Kidney tubule cell (primary cell): Measurements from ENCODE around the gene SHISAL2A.
A peak's percentile ranks its signal among the peaks of the same experiment; 100 is the strongest.

ENCODE experiments used
- DNase-seq: peaks from one replicate; pipeline ENCODE4 v3.0.0-alpha.2; 2018; ENCODE audit warnings: low spot score

The SHISAL2A gene

GRCh38 chr1:52621950-52622349, 11.0 kb upstream of the SHISAL2A start:
- DNase-seq: no peak

DNA sequence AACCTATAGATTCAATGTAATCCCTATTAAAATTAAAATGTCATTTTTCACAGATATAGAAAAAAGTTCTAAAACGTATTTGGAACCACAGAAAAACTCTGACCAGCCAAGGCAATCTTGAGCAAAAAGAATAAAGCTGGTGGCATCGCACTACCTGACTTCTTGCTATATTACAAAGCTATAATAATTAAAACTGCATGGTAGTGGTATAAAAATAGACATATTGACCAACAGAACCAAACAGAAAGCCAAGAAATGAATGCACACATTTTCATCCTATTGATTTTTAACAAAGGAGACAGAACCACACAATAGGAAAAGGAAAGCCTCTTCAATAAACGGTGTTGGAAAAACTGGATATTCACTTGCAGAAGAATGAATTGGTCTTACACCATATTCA, 9.2 kb upstream of the SHISAL2A start:
- DNase-seq: no peak

- DNase-seq: no peak
Observed at GRCh38 chr1:52627028-52627427, 5.9 kb upstream of the SHISAL2A start.

GRCh38 chr1:52628614-52629324, 4.2 kb upstream of the SHISAL2A start:
- DNase-seq: no peak

DNA sequence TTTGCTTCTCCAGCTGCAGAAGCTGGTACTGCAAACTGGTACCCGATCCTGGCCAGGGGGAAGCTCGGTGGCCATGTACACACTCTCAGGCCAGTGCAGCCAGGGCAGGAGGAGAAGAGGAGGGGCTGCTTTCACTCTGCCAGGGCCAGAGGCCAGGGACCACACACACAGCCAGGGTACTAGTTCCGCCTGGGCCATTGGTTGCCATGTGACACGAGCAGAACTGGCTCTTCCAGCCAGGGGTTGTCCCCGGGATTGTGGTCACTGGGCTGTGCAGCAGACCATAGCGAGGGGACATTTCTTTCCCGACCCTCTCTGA, 3.7 kb upstream of the SHISAL2A start:
- peak; percentile 30 for DNase-seq

DNA sequence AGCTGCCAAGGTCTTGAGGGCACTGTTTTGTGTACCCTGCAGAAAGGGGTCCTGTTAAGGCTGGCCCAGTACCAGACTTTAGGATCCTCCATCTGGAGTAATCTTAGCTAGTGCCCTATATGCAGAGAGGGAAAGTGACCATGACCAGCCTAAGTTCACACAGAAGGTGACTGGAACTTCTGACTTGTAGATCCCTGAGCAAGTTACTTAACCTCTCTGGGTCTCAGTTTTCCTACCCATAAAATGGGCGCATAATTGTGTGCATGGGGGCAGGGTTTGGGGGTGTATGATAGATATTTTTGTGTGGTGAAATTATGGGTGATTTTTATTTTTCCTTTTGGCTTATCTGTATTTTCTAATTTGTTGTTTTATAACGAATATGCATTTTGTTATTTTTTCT, 3.3 kb upstream of the SHISAL2A start:
- DNase-seq: no peak

- no peak for DNase-seq
Observed at GRCh38 chr1:52631759-52632331, 1.1 kb upstream of the SHISAL2A start.

DNA sequence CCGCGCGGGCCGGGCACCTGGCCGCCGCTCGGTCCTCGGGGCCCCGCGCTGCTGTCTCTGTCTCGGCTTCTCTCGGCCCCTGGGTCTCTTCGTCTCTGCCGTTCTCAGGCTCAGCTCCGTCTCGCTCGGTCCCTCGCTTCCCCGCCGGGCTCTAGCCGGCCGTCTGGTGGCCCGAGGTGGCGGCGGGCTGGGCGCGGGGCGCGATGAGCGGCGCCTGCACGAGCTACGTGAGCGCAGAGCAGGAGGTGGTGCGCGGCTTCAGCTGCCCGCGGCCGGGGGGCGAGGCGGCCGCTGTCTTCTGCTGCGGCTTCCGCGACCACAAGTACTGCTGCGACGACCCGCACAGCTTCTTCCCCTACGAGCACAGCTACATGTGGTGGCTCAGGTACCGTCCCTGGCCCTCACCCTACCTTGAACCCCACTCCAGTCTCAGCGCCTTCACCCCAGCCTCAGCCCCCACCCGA, 355 bp downstream of the SHISAL2A start:
- DNase-seq: no peak

- no peak for DNase-seq
Observed at GRCh38 chr1:52634111-52634510, 1.1 kb downstream of the SHISAL2A start.

DNA sequence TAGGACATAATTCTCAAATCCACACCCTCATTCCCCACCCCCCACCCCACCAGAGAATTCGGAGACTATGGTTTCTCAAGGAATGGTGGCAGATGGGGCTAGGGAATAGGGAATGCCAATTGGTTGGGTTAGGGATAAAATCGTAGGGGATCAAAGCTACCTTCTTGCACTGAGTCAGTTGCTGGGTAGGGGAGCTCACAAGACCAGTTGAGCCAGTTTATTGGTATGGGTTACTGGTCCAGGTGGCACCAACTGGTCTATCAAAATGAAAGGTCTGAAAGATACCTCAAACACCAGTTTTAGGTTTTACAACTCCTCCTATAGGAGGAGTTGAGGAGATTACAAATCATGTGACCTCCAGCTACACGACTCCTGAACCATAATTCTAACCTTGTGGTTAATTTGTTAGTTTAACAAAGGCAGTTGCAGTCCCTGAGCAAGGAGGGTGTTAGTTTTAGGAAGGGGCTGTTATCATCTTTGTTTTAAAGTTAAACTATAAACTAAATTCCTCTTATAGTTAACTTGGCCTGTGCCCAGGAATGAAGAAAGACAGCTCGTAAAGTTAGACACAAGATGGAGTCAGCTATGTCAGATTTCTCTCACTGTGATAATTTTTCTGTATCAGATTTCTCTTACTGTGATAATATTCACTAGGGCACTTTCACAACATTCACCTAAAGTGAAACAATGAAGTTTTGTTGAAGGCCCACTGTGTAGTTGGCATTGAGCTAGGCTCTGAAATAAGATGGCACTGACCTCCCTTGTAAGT, 2.5 kb downstream of the SHISAL2A start:
- DNase-seq: no peak

DNA sequence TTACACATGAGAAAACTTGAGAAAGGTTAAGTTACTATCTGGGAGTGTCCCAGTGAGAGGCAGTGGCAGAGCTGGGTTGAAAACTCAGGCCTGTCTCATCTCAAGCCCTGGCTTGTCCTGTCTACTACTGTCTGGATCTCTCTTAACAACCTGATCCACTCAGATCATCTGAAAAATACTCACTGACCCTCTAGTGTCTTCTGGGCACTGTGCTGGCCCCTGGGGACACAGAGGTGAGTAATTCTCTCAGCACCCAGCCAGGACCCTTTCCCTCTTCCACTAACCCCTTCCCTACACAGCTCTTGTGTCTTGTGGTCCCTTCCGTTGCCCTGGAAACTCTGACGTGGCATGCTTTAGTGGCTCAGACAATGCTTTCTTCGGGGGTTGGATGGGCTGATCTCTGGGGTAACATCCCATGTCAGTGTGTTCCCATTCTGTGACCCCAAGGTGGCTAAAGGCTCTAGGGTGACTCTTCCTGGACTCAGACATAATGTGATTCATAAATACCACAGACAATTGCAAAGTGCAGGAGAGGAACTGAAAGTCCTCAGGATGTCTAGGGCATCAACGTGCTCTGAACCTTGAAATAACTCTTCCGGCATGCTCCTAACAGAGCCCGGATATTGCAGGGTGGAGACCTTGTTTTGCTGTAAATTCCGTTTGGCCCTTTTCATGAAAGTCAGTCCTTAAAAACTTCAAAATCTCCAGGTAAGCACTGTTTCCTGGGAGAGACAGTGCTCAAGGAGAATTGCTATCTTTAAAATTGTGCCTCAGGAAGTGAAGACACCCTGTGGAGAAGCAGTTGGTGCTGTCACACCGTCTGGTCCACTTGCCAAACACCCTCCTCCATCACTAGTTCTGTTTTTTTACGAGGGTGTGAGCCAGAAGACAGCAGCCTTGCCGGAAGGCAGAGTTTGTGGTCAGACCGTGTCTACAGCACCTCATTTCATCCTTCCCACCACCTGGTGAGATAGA, 4.0 kb downstream of the SHISAL2A start:
- peak; percentile 47 for DNase-seq

DNA sequence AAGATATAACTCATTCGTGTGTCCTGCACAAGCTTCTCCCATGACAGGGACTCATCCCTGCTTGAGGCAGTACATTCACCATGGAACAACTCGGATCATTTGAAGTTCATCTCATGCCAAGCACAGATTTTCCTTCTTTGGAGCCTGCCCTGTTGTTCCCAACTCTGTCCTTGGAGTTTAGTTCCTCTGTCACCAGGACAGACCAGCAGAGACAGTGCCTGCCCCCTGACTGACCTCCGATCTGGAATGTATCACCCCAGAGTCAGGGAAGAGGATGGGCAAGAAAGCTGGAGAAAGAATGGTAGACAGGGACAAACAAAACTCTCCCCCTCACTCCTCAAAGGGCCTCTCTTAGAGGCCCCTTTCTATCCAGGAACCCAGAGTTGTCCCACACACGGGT, 5.0 kb downstream of the SHISAL2A start:
- DNase-seq: no peak

GRCh38 chr1:52640697-52641096, 7.7 kb downstream of the SHISAL2A start:
- DNase-seq: no peak

DNA sequence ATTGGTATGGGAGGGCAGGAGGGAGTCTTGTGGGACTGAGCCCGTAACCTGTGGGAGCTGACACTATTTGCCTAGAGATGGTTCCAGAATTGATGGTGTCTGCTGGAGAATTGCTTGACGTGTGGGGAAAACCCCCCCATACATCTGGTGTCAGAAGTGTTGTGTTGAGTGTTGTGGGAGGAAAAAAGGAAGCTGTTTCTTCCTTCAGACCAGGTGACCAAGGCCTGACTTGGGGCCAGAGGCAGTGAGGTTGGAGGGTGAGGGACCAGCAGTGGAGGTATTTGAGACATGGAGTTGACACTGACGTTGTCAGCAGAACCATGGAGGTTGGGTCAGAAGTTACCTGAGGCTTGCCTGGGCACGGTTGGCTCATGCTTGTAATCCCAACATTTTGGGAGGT, 8.3 kb downstream of the SHISAL2A start:
- DNase-seq: no peak

DNA sequence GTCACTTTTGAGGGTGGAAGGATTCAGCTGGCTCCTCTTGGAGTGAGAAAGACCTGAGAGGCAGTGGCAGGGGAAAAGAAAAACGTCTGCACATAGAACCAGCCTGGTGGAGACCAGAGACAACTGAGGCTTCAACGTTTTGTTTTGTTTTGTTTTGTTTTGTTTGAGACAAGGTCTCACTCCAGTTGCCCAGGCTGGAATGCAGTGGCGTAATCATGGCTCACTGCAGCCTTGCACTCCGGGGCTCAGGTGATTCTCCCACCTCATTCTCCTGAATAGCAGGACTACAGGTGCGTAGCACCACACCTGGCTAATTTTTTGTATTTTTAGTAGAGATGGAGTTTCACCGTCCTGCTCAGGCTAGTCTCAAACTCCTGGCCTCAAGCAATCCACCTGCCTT, 12.3 kb downstream of the SHISAL2A start:
- no peak for DNase-seq

DNA sequence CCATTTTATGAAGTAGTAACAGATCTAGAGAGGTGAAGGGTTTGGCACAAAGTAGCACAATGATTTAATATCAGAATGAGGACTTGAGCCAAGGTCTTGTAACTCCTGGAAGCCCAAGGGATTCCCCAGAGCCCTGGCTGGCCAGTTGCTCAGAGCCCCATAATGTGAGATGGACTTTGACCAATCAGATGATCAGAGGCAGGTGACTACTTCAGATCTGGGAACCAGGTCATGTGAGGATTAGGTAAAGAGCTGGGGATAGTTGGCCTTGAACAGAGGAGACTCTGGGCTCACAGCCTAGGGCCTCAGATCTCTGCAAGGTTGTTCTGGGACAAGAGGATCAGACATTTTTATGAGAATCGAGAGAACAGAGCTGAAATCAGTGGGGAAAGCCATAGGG, 18.9 kb downstream of the SHISAL2A start:
- no peak for DNase-seq

- DNase-seq: no peak
Observed at GRCh38 chr1:52653207-52653849, 20.4 kb downstream of the SHISAL2A start.

- no peak for DNase-seq
Observed at GRCh38 chr1:52654063-52654462, 21.1 kb downstream of the SHISAL2A start.

- DNase-seq: no peak
Observed at GRCh38 chr1:52657702-52658101, 24.7 kb downstream of the SHISAL2A start.

DNA sequence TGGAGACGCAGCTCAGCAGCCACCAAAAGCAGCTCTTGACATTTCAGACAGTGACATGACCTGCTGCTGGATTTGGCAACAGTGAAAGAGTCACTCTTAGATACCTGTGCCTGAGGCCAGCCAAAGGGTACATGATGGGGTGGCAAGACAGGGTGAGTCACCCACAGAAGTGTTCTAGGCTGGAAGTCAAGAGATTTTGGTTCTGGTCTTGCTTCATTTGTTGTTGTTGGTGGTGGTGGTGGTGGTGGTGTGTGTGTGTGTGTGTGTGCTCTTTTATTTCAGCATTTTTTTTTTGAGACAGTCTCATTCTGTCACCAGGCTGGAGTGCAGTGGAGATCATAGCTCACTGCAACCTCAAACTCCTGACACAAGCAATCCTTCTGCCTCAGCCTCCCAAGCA, 25.8 kb downstream of the SHISAL2A start:
- peak; percentile 45 for DNase-seq

GRCh38 chr1:52659356-52659755, 26.4 kb downstream of the SHISAL2A start:
- DNase-seq: peak; percentile 71
